K562 (cell line): ENCODE data around the gene PIGV. TPM values are rescaled to one million over a fixed set of nuclear protein-coding genes. Genes with fewer than 3 reads are reported as not detected.
A peak's percentile ranks its signal among the peaks of the same experiment; 100 is the strongest.

Experiments
- ARID1B ChIP-seq: fragments of 450-650 bp; IDR thresholded peaks from 2 replicates; pipeline ENCODE4 v1.6.1; 2016; ENCODE audit warnings: antibody characterized with exemption, mild to moderate bottlenecking, inconsistent platforms
- DPF2 ChIP-seq: fragments of 450-650 bp; IDR thresholded peaks from 2 replicates; pipeline ENCODE4 v1.6.1; 2016
- E2F5 ChIP-seq: sonication (generic); formaldehyde crosslinking; IDR thresholded peaks from 2 replicates; pipeline ENCODE4 v1.8.0; 2022; ENCODE audit warnings: mild to moderate bottlenecking, missing genetic modification reagents
- ELF1 ChIP-seq: fragments of 200-800 bp; sonication (Bioruptor generic); IDR thresholded peaks from 2 replicates; pipeline ENCODE4 v1.6.1; 2016; ENCODE audit warnings: missing genetic modification characterization, missing compliant biosample characterization
- FUS ChIP-seq: fragments of 200-400 bp; formaldehyde crosslinking; optimal IDR thresholded peaks from 2 replicates; pipeline ENCODE3; 2017; ENCODE audit warnings: low read depth, low read length
- HINFP ChIP-seq: fragments of 450-650 bp; conservative IDR thresholded peaks from 2 replicates; pipeline ENCODE4 v1.6.1; 2016; ENCODE audit warnings: missing genetic modification characterization, low read depth, mild to moderate bottlenecking, control low read depth, missing compliant biosample characterization
- HIVEP1 ChIP-seq: fragments of 250-450 bp; sonication (Bioruptor Pico); IDR thresholded peaks from 2 replicates; pipeline ENCODE4 v1.4.0; 2020; ENCODE audit warnings: mild to moderate bottlenecking
- IRF2 ChIP-seq: sonication (generic); formaldehyde crosslinking; IDR thresholded peaks from 2 replicates; pipeline ENCODE4 v1.8.1; 2022; ENCODE audit warnings: mild to moderate bottlenecking, missing genetic modification reagents
- MED1 ChIP-seq: sonication (generic); formaldehyde crosslinking; IDR thresholded peaks from 2 replicates; pipeline ENCODE4 v1.8.1; 2023; ENCODE audit warnings: missing genetic modification reagents, borderline replicate concordance
- MYNN ChIP-seq, 2 experiments: sonication (generic); formaldehyde crosslinking in 1 of 2; IDR thresholded peaks; 2 replicates each; pipeline versions ENCODE4 v1.5.0 to v1.6.1; 2016 to 2020; ENCODE audit warnings: antibody characterized with exemption in 1 of 2, missing genetic modification reagents in 1 of 2
- NCOA6 ChIP-seq: fragments of 450-650 bp; IDR thresholded peaks from 2 replicates; pipeline ENCODE4 v1.6.1; 2017; ENCODE audit warnings: mild to moderate bottlenecking
- NFE2 ChIP-seq: IDR thresholded peaks from 2 replicates; pipeline ENCODE4 v1.6.1; 2014; ENCODE audit warnings: antibody characterized with exemption, low read depth
- NFIC ChIP-seq: fragments of 450-650 bp; IDR thresholded peaks from 2 replicates; pipeline ENCODE4 v1.6.1; 2017; ENCODE audit warnings: mild to moderate bottlenecking, inconsistent platforms
- NFYB ChIP-seq: IDR thresholded peaks from 2 replicates; pipeline ENCODE4 v1.6.1; 2011; ENCODE audit warnings: mild to moderate bottlenecking, moderate library complexity; ENCODE audit not compliant: insufficient read length; ENCODE audit errors: extremely low read depth
- NR4A1 ChIP-seq, 2 experiments: fragments of 250-450 bp in 1 of 2; fragments of 450-650 bp in 1 of 2; sonication (Bioruptor Pico) in 1 of 2; IDR thresholded peaks; 2 replicates each; pipeline versions ENCODE4 v1.4.0 to v1.6.1; 2016 to 2020; ENCODE audit warnings: mild to moderate bottlenecking in 2 of 2, missing compliant biosample characterization in 1 of 2, missing genetic modification characterization in 1 of 2, moderate library complexity in 1 of 2
- NUFIP1 ChIP-seq: fragments of 450-650 bp; IDR thresholded peaks from 2 replicates; pipeline ENCODE4 v1.6.1; 2018; ENCODE audit not compliant: partially characterized antibody
- PHTF2 ChIP-seq: fragments of 250-450 bp; sonication (Bioruptor Pico); IDR thresholded peaks from 2 replicates; pipeline ENCODE4 v1.5.0; 2021; ENCODE audit warnings: mild to moderate bottlenecking
- PML ChIP-seq: IDR thresholded peaks from 2 replicates; pipeline ENCODE4 v1.6.1; 2012; ENCODE audit warnings: low read length, inconsistent platforms
- POLR2AphosphoS5 ChIP-seq: IDR thresholded peaks from 2 replicates; pipeline ENCODE4 v1.6.1; 2011; ENCODE audit warnings: mild to moderate bottlenecking, low read depth, low read length, moderate library complexity; ENCODE audit not compliant: control insufficient read depth, insufficient read depth
- PTRF ChIP-seq: fragments of 450-650 bp; IDR thresholded peaks from 2 replicates; pipeline ENCODE4 v1.6.1; 2016; ENCODE audit warnings: mild to moderate bottlenecking, missing genetic modification characterization, missing compliant biosample characterization
- RAD21 ChIP-seq, 2 experiments: fragments of 250-450 bp in 1 of 2; fragments of 450-650 bp in 1 of 2; sonication (Bioruptor Pico) in 1 of 2; formaldehyde crosslinking in 1 of 2; IDR thresholded peaks in 1 of 2; conservative IDR thresholded peaks in 1 of 2; 2 replicates each; pipeline versions ENCODE4 v1.4.0 to v1.8.0; 2020 to 2022; ENCODE audit warnings: mild to moderate bottlenecking in 2 of 2, moderate library complexity in 1 of 2
- RBM17 ChIP-seq: fragments of 200-400 bp; formaldehyde crosslinking; IDR thresholded peaks from 2 replicates; pipeline ENCODE4 v1.6.1; 2017; ENCODE audit warnings: low read depth, mild to moderate bottlenecking, low read length, borderline replicate concordance
- ZBTB17 ChIP-seq: fragments of 450-650 bp; formaldehyde crosslinking; IDR thresholded peaks from 2 replicates; pipeline ENCODE4 v1.4.0; 2020; ENCODE audit warnings: mild to moderate bottlenecking
- ZNF143 ChIP-seq: sonication (generic); formaldehyde crosslinking; IDR thresholded peaks from 2 replicates; pipeline ENCODE4 v1.9.0; 2022; ENCODE audit warnings: mild to moderate bottlenecking, missing genetic modification reagents
- ZNF174 ChIP-seq: fragments of 250-450 bp; sonication (Bioruptor Pico); IDR thresholded peaks from 2 replicates; pipeline ENCODE4 v1.4.0; 2020; ENCODE audit warnings: mild to moderate bottlenecking
- ZNF764 ChIP-seq: fragments of 250-450 bp; sonication (Bioruptor Pico); IDR thresholded peaks from 2 replicates; pipeline ENCODE4 v1.4.0; 2020; ENCODE audit warnings: low read depth, mild to moderate bottlenecking, moderate library complexity
- ZNF766 ChIP-seq: fragments of 200-800 bp; sonication (Bioruptor generic); conservative IDR thresholded peaks from 2 replicates; pipeline ENCODE4 v1.6.1; 2016; ENCODE audit warnings: missing genetic modification characterization, missing compliant biosample characterization
- polyA plus RNA-seq, 8 experiments: library from polyadenylated mRNA; depleted of rRNA in 4 of 8; stranded (reverse) in 5 of 8; unstranded in 3 of 8; fragments of >200 nt; fragmentation: Nextera tagmentation in 2 of 8; fragmentation: Illumina TruSeq in 1 of 8; extraction: Ambion mirVana in 2 of 8; extraction: Trizol in 1 of 8; gene quantifications; 2 replicates each; pipeline versions ENCODE4 v1.2.1 to v1.2.3, GENCODE V29; 2011 to 2014; ENCODE audit warnings: inconsistent platforms in 1 of 8, missing spikeins in 1 of 8
- total RNA-seq, 7 experiments: library from RNA; depleted of rRNA in 6 of 7; stranded (reverse); fragments of >200 nt in 6 of 7; fragmentation: Illumina TruSeq in 2 of 7; extraction: Trizol in 2 of 7; gene quantifications; 2 replicates each; pipeline versions ENCODE4 v1.2.1 to v1.2.3, GENCODE V29; 2011 to 2021; ENCODE audit warnings: low replicate concordance in 1 of 7

Gene PIGV
- total and polyA plus RNA-seq, 9 of the 15 experiments (the other 6 are each of a cell fraction or from before 2014, with no cell fraction given) = 8.4 to 21.8 (median 11.7) TPM

GRCh38 chr1:26784023-26784871 lies 3.5 kb upstream of the PIGV start (continued):
- TF ChIP-seq MYNN (IDR thresholded peaks at IDR 0.05) (peak; percentile 60; the same call in 1 of the 2 replicates), MYNN (CRISPR knock-in tag; IDR thresholded peaks at IDR 0.05) (no peak), POLR2AphosphoS5 (peak; percentile 65), MED1 (CRISPR knock-in tag) (no peak), RAD21 (CRISPR knock-in tag; conservative IDR thresholded peaks at IDR 0.05 in 1 of 2, IDR thresholded peaks at IDR 0.05 in 1 of 2) (peak in 1 of 2 experiments; percentile 12; a peak in 2 of 4 replicates), PTRF (tag) (no peak), E2F5 (no peak), FUS (no peak), HINFP (tag) (no peak), HIVEP1 (no peak), PHTF2 (CRISPR knock-in tag) (no peak), NFIC (peak; percentile 98), NFYB (no peak), ZNF766 (peak; percentile 70), ZNF143 (no peak), NUFIP1 (no peak), ZNF174 (CRISPR knock-in tag) (no peak), ELF1 (tag) (no peak), ZNF764 (CRISPR knock-in tag) (no peak), ZBTB17 (CRISPR knock-in tag) (no peak; the same call in 1 of the 2 replicates), IRF2 (no peak), ARID1B (no peak), NR4A1 (CRISPR knock-in tag; IDR thresholded peaks at IDR 0.05) (no peak), NR4A1 (tag; IDR thresholded peaks at IDR 0.05) (peak; percentile 53; the same call in 1 of the 2 replicates), DPF2 (peak; percentile 69), RBM17 (no peak), NFE2 (no peak), PML (no peak; the same call in 1 of the 2 replicates), NCOA6 (no peak)
